ENCODE results near the gene SLC6A16.
A peak's percentile ranks its signal among the peaks of the same experiment; 100 is the strongest.

SLC6A16 gene

DNA sequence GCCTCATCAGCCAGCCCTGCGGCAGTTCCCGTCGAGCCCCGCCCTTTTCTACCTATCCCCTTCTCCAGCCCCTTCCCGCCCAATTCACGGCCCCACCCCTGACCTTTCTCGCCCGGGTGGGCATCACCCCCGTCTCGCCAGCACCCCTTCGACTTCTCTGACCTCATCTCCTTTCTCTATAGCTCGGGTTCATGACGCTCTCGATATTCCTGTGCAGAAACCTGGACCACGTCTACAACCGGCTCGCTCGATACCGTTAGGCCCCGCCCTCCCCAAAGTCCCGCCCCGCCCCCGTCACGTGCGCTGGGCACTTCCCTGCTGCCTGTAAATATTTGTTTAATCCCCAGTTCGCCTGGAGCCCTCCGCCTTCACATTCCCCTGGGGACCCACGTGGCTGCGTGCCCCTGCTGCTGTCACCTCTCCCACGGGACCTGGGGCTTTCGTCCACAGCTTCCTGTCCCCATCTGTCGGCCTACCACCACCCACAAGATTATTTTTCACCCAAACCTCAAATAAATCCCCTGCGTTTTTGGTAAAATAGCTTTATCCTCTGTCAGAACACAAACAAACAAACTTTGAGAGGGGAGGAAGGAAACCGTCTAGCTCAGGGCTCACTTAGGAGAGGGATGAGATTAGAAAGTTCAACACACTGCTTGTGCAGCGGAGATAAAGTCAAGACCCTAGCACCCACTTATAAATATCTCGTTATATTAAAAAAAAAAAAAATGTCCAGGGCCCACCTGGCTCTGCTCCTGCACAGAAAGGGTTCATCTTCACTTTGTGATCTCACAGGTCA lies 15.3 kb upstream of the SLC6A16 start:
- no peak for TF ChIP-seq Cebpa-rat (IDR thresholded peaks at IDR 0.05)
- 0 out of 22 replicates have a peak, but pooled peaks cover 0 to 8% (median 0%) of the 10 kb centered on the region in 11 experiments for H3K9me3 ChIP-seq (replicated peaks in 1 of 11)
- peak overlapping the region in 9 of 10 experiments; percentile 1 to 61 (median 38); a peak in 12 of 20 replicates for H3K4me3 ChIP-seq
- peaks cover 10 to 58% (median 39%) of the 10 kb centered on the region in 11 experiments; a peak in 20 of 22 replicates for H3K27me3 ChIP-seq
- peaks cover 0 to 11% (median 0%) of the 10 kb centered on the region in 11 experiments; a peak in 2 of 22 replicates for H3K36me3 ChIP-seq
- H3K9ac ChIP-seq = peak overlapping the region in 7 of 11 experiments; percentile 2 to 62 (median 52); a peak in 9 of 22 replicates
- H3K4me1 ChIP-seq = peaks cover 32 to 52% (median 45%) of the 10 kb centered on the region in 10 experiments
- peak overlapping the region in 5 of 11 experiments; percentile 44 to 58 (median 52); a peak in 8 of 22 replicates for H3K27ac ChIP-seq
- H3K4me2 ChIP-seq = peak overlapping the region; percentile 81 to 97 (median 92)
- H4K20me1 ChIP-seq = peaks cover 0 to 32% (median 12%) of the 10 kb centered on the region in 11 experiments; a peak in 12 of 22 replicates

DNA sequence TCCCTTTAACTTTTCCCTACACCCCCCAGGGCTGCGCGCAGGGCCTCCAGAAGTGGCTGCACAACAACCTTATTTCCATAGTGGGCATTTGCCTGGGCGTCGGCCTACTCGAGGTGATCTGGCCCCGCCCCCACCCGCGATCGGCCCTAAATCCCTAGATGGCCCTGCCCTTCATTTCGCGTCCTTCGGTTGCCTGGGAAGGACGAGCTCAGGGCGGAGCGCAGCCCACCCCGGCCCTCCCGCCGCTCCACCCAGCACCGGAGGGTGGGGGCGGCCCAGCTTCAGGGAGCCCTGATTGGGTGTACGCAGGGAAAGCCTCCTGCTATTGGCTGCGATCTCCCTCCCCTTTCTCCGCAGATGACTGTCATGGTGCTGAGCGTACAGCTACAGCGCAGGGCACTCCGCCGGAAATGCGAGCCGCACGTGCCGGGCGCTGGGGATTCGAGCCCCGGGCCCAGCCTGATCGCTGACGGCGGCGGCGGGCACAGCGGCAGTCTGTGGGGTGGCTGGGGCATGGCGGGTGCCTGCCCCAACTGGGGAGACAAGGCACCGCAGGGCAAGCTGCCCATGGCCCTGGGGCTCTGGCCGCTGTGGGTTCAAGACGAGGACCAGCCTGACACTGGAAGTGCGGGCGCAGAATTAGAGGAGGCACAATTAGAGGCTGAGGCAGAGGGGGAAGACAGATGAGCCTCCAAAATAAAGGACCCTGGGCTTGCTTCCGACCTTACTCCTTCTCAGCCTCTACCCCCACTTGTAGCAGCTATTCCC lies 14.5 kb upstream of the SLC6A16 start:
- 0 out of 22 replicates have a peak, but pooled peaks cover 0 to 8% (median 0%) of the 10 kb centered on the region in 11 experiments for H3K9me3 ChIP-seq (replicated peaks in 1 of 11)
- H3K27ac ChIP-seq = no peak overlapping the region; a peak in 1 of 22 replicates
- peak overlapping the region; percentile 42 to 94 (median 89); a peak in 19 of 22 replicates for H3K4me2 ChIP-seq
- peaks cover 10 to 51% (median 31%) of the 10 kb centered on the region in 11 experiments; a peak in 20 of 22 replicates for H3K27me3 ChIP-seq
- H3K4me1 ChIP-seq = peaks cover 40 to 59% (median 53%) of the 10 kb centered on the region in 10 experiments
- peaks cover 0 to 33% (median 12%) of the 10 kb centered on the region in 11 experiments; a peak in 12 of 22 replicates for H4K20me1 ChIP-seq
- H3K36me3 ChIP-seq = peaks cover 0 to 11% (median 0%) of the 10 kb centered on the region in 11 experiments; a peak in 2 of 22 replicates
- peak overlapping the region in 2 of 11 experiments; percentile 28 to 45; a peak in 3 of 22 replicates for H3K9ac ChIP-seq
- no peak for TF ChIP-seq Cebpa-rat (IDR thresholded peaks at IDR 0.05)
- peak overlapping the region in 5 of 10 experiments; percentile 23 to 61 (median 40); a peak in 9 of 20 replicates for H3K4me3 ChIP-seq

DNA sequence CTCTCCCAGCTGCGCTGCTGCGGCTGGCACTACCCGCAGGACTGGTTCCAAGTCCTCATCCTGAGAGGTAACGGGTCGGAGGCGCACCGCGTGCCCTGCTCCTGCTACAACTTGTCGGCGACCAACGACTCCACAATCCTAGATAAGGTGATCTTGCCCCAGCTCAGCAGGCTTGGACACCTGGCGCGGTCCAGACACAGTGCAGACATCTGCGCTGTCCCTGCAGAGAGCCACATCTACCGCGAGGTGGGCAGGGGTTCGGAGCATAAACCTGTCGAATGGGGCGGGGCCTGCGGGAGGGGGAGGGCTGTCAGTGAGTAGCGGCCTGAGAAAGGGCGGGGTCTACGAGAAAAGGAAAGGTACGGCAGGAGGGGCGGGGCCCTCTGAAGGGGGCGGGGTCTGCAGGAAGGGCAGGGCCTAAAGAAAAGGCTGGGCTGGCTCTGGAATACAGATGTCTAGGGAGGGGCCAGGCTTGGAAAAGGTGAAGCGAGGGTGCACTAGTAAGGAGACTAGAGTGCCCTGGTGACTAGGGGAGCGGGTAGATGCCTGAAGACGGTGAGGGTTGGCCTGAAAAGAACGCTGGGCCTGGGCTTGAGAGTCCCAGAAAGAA lies 13.8 kb upstream of the SLC6A16 start:
- Histone ChIP-seq H3K9ac (no peak overlapping the region), H3K4me2 (peak overlapping the region in 5 of 11 experiments; percentile 81 to 95 (median 92); a peak in 8 of 22 replicates), H3K27ac (no peak overlapping the region), H3K4me1 (peaks cover 46 to 66% (median 60%) of the 10 kb centered on the region in 10 experiments), H3K27me3 (peaks cover 10 to 44% (median 25%) of the 10 kb centered on the region in 11 experiments; a peak in 20 of 22 replicates), H3K36me3 (peaks cover 0 to 11% (median 0%) of the 10 kb centered on the region in 11 experiments; a peak in 2 of 22 replicates), H3K4me3 (no peak overlapping the region), H4K20me1 (peaks cover 0 to 40% (median 12%) of the 10 kb centered on the region in 11 experiments; a peak in 12 of 22 replicates), H3K9me3 (replicated peaks in 1 of 11) (0 out of 22 replicates have a peak, but pooled peaks cover 0 to 8% (median 0%) of the 10 kb centered on the region in 11 experiments)
- no peak for TF ChIP-seq Cebpa-rat (IDR thresholded peaks at IDR 0.05)

DNA sequence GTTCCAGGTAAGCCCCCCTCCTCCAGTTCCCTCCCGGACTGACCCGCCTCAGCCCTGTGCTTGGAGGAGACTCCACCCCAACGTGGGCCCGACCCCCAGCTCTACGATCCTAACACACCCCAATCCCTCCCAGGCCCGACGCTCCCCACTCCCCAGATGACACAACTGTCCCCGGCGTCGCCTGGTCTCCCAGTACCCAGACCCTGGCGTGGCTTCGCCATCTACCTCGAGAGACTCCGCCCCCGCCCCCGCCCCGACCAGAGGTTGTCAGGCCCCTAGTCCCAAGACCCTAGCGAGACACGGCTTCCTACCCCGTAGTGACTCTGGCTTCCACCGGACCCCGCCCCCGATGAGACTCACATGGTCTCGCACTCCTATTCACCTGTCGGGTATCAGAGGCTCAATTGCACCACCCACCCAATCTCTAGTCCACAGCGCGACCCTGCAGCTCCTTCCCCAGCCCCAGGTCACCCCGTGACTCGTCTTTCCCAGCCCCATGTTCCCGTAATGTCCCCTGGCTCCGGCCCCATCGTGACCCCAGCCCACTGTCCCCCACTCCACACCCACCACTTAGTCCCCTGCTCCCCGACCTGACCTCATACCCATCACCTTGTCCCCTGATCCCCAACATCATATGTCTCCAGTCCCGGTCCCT lies 13.2 kb upstream of the SLC6A16 start:
- Histone ChIP-seq H3K27me3 (peaks cover 10 to 38% (median 19%) of the 10 kb centered on the region in 11 experiments; a peak in 20 of 22 replicates), H3K27ac (no peak overlapping the region), H3K4me3 (no peak overlapping the region), H3K4me1 (peaks cover 53 to 73% (median 66%) of the 10 kb centered on the region in 10 experiments), H3K9me3 (replicated peaks in 1 of 11) (0 out of 22 replicates have a peak, but pooled peaks cover 0 to 8% (median 0%) of the 10 kb centered on the region in 11 experiments), H4K20me1 (peaks cover 0 to 43% (median 12%) of the 10 kb centered on the region in 11 experiments; a peak in 12 of 22 replicates), H3K4me2 (peak overlapping the region in 2 of 11 experiments; percentile 92 to 95; a peak in 3 of 22 replicates), H3K9ac (no peak overlapping the region), H3K36me3 (peaks cover 0 to 11% (median 0%) of the 10 kb centered on the region in 11 experiments; a peak in 2 of 22 replicates)
- TF ChIP-seq Cebpa-rat (IDR thresholded peaks at IDR 0.05) = no peak

DNA sequence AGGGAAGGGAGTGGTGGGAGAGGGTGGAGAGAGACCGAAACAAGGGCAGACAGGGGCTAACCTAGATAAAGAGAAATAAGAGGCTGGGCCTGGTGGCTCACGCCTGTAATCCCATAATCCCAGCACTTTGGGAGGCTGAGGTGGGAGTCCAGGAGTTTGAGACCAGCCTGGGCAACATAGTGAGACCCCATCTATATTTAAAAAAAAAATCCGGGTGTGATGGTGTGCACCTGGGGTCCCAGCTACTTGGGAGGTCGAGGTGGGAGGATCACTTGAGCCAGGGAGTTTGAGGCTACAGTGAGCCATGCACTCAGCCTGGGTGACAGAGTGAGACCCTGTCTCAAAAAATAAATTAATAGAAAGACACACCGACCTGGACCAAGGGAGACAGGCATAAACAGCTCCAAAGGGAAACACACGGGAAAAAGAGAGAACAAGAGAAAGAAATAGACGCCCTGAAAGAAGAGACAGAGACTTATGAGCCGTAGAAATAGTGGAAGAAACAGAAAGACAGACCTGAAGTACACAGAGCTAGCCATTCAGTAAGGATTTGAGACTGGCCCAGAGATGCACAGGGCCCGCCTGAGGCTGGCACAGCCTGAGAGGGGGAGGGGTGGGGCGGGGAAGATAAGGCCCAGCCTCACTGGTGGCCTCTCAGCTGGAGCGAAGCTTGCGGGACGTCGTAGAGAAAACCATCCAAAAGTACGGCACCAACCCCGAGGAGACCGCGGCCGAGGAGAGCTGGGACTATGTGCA lies 12.5 kb upstream of the SLC6A16 start:
- H3K9me3 ChIP-seq (replicated peaks in 1 of 11) = 0 out of 22 replicates have a peak, but pooled peaks cover 0 to 8% (median 0%) of the 10 kb centered on the region in 11 experiments
- peaks cover 0 to 38% (median 12%) of the 10 kb centered on the region in 11 experiments; a peak in 11 of 22 replicates for H4K20me1 ChIP-seq
- H3K27ac ChIP-seq = no peak overlapping the region
- H3K4me2 ChIP-seq = peak overlapping the region in 7 of 11 experiments; percentile 12 to 95 (median 91); a peak in 13 of 22 replicates
- H3K4me1 ChIP-seq = peaks cover 60 to 80% (median 74%) of the 10 kb centered on the region in 10 experiments
- peaks cover 5 to 31% (median 13%) of the 10 kb centered on the region in 11 experiments; a peak in 20 of 22 replicates for H3K27me3 ChIP-seq
- no peak for TF ChIP-seq Cebpa-rat (IDR thresholded peaks at IDR 0.05)
- peaks cover 0 to 11% (median 0%) of the 10 kb centered on the region in 11 experiments; a peak in 2 of 22 replicates for H3K36me3 ChIP-seq
- H3K4me3 ChIP-seq = peak overlapping the region in 2 of 10 experiments; percentile 52 to 61; a peak in 2 of 20 replicates
- peak overlapping the region in 2 of 11 experiments; percentile 64 to 80; a peak in 3 of 22 replicates for H3K9ac ChIP-seq

DNA sequence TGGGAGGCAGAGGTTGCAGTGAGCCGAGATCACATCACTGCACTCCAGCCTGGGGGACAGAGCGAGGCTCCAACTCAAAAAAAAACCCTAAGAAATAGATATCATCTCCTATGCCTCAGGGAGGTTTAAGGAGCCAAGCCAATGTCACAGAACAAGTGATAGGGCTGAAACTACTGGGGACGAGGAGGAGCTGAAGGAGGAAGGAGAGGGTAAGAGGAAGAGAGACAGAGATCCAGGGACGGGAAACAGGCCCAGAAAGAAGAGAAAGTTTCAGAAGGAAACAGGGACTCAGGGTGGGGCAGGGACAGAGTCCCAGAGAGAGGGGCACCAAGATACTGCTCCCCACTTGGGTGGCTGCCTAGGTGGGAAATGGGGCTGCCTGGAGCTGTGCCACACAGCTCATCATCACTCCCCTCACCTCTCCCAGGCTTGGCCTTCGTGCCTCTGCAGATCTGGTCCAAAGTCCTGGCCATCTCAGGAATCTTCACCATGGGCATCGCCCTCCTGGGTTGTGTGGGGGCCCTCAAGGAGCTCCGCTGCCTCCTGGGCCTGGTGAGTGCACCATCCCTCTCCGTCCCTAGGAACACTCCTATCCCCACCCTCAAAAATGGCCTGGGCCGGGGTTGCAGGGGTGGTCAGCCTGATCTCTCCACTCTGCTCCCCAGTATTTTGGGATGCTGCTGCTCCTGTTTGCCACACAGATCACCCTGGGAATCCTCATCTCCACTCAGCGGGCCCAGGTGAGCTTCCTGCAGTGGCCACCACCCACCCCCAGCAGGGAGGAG lies 11.7 kb upstream of the SLC6A16 start:
- Histone ChIP-seq H3K36me3 (peaks cover 0 to 11% (median 0%) of the 10 kb centered on the region in 11 experiments; a peak in 2 of 22 replicates), H3K4me1 (peaks cover 65 to 87% (median 77%) of the 10 kb centered on the region in 10 experiments), H3K4me2 (peak overlapping the region in 10 of 11 experiments; percentile 83 to 95 (median 92); a peak in 17 of 22 replicates), H3K9ac (peak overlapping the region in 2 of 11 experiments; percentile 64 to 80; a peak in 5 of 22 replicates), H3K27me3 (peaks cover 0 to 23% (median 8%) of the 10 kb centered on the region in 11 experiments; a peak in 17 of 22 replicates), H3K4me3 (peak overlapping the region in 3 of 10 experiments; percentile 52 to 61 (median 53); a peak in 5 of 20 replicates), H3K27ac (peak overlapping the region in 3 of 11 experiments; percentile 2 to 72 (median 36); a peak in 4 of 22 replicates), H4K20me1 (peaks cover 0 to 38% (median 12%) of the 10 kb centered on the region in 11 experiments; a peak in 11 of 22 replicates), H3K9me3 (replicated peaks in 1 of 11) (0 out of 22 replicates have a peak, but pooled peaks cover 0 to 8% (median 0%) of the 10 kb centered on the region in 11 experiments)
- no peak for TF ChIP-seq Cebpa-rat (IDR thresholded peaks at IDR 0.05)

Data from BLaER1 treated with 17β-estradiol and CSF1 and Interleukin-3, amounts not matched to agents 10 nM and 100 nM (cell line).